Activated CD4-positive, alpha-beta T cell treated with anti-CD3 and anti-CD28 coated beads, Interleukin-2, amount 50 U/mL, for 16 hours (primary cell): ENCODE results near the gene PLA2G2A.
"Not testable (repeated sequence)": the region's sequence is repeated elsewhere in the genome, so short reads cannot be mapped to it uniquely, and the experiment has no call there.

Experiments
- DNase-seq: peaks from one replicate; pipeline ENCODE4 v3.0.0-alpha.2; 2020

The PLA2G2A gene

GRCh38 chr1:19971664-19972063 lies 7.8 kb downstream of the PLA2G2A start:
- DNase-seq: no peak

GRCh38 chr1:19969898-19970660 lies 9.3 kb downstream of the PLA2G2A start:
- no peak for DNase-seq

DNA sequence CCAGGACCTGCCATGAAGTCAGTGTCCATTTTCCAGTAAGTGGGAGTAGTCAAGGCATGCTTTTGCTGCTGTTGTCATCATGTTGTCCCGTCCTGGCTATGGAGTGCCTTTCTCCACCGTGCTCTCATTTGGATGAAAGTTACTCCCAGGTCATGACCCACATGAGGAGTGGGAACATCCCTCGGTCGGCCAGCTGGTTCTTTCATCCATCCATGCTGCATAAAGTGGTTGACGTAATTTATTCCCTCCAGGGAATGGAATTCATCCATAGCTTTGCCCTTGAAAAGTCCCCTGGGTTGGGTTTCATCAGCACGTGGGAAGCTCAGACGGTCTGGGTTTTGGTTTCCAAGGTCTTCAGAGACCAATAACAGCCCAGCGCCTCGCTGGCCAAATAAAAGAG lies 11.6 kb downstream of the PLA2G2A start:
- no peak for DNase-seq

DNA sequence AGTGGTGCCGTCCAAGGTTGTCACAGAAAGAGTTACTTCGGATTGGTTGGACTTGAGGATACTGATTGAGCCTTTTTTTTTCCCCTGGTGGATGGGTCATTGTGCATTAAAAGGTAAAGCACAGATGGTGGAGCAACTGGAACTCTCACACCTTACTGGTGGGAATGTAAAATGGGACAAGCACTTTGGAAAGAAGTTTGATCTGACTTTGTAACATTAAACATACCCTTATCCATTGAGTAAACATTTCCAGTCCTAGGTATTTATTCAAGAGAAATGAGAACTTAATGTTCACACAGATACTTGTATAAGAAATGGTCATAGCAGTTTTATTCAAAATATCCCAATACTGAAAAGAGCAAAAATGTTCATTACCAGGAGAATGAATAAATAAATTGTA lies 14.9 kb downstream of the PLA2G2A start:
- no peak for DNase-seq

DNA sequence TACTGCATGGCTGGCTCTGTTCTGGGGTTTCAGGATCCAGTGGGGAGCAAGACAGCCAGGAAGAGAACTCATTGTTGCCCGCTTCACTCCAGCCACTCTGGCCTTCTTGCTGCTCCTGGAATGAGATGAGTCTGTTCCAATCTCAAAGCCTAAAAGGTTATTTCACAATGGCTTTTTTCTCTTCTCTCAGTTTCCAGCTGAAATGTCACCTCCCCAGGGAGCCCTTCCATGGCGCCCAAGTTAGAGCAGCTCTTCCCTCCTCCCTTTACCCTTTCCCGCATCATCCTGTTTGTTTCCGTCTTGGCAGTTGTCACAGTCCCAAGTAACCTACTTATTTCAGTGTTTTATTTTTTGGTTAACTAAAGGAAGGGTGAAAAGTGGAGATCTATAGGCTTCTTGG lies 15.8 kb downstream of the PLA2G2A start:
- DNase-seq: no peak

DNA sequence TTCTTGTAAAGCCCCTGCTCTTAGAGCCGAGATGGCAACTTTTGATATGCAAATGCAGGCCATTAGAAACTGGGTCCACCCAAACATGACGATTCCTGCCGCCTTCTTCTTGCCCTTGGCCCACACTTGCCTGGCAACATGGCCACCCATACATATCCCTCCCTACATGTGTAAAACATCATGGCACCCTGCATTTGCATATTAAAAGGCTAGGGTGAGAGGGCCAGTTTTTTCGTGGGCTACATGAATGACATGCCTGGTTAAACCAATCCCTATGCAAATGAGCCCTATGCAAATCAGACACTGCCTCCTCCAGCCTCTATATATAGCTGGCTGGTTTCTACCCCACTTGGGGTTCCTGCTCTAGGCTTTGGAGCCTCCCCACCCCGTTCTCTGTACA lies 18.8 kb downstream of the PLA2G2A start:
- no peak for DNase-seq

DNA sequence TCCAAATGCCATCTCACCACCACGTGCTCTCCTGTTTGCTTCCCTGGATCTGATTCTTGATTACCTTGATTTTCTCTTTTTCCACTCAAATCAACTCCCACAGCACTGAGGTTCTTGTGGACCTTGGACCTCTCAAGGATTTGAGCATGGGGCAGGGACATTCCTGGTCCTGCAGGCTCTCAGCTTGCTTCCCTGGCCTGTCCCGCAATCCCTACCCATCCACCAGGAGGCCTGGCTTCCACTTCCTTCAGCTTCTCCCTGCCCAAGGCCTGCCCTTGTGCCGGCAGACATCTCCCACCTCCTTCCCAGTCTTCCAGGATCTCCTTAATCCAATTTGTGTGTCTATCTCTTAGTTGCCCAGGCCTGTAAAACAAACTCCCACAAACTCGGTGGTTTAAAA lies 21.6 kb downstream of the PLA2G2A start:
- no peak for DNase-seq

- no peak for DNase-seq
Observed at GRCh38 chr1:19955534-19956170, 23.8 kb downstream of the PLA2G2A start.

- no peak for DNase-seq
Observed at GRCh38 chr1:19954059-19954458, 25.4 kb downstream of the PLA2G2A start.

DNA sequence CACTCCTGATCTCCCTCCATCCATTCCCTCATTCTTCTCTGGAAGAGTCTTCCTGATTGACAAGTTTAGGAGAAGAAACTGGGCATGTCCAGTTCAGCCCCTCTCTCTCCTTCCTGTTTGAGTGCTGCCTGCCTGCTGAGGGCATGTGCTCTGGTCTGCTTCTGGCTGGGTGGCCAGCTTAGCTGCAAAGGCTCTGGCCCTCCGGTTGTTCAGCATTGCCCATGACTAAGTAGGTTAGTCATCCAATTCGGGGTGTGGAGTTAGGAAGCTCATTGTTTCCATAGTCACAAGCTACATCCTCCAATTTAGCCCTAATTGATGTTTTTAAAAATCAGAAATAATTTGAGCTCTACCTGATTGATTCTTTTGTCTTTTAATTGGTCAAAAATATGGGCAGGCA lies 30.4 kb downstream of the PLA2G2A start:
- no peak for DNase-seq

GRCh38 chr1:19946971-19947370 lies 32.4 kb downstream of the PLA2G2A start:
- DNase-seq: no peak

DNA sequence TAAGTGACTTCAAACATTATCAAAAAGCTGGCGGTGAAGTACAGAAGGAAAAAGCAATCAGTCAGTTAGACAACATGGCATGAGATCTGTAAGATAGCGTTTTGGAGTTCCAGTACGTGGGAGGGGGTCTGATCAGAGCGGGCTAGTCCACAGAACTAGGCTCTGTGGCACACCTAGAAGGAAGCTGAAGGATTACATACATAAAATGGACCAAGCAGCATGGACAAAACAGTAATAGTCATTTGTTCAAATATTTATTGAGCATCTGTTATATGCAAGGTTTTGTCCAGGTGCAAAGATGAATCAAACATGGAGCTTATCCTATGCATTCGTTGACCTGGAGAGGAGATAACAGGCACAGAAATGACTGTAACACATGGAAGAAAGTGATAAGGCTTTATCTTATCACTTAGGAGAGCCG lies 33.1 kb downstream of the PLA2G2A start:
- DNase-seq: no peak

DNA sequence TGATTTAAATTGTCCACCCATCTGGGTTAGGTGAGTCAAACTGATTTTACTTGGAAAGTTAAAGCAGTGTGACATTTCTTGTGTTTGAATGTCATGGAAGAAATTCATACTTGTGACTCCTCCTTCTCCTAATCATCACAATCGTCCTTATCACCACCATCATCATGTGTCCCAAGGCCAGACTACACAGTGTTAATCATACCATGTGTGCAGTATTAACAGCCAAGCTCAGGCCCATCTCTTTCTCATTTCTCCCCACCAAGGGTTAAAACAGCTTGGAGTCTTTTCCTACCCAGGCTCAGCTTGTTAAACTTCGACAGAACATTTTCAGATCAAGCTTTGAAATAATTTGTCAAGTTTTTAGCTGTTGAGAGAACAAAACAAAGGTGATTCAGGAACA lies 33.5 kb downstream of the PLA2G2A start:
- no peak for DNase-seq

DNA sequence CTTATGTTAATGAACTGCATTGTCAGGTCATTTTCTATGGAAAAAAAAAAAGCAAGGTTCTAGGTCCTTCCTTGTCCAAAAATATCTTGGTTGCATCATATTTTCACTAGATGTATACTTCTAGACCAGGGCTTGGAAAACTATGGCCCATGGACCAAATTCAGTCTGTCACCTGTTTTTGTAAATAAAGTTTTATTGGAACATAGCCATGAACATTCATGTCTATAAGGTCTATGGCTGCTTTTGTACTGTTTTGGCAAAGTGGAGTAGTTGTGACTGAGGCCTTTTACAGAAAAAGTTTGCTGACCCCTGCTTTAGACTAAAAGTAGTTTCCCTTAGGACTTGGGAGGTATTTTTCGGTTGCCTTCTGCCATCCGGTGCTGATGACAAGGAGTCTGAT lies 36.8 kb downstream of the PLA2G2A start:
- no peak for DNase-seq

GRCh38 chr1:19942088-19942487 lies 37.3 kb downstream of the PLA2G2A start:
- no peak for DNase-seq

GRCh38 chr1:19941206-19941568 lies 38.2 kb downstream of the PLA2G2A start:
- no peak for DNase-seq

DNA sequence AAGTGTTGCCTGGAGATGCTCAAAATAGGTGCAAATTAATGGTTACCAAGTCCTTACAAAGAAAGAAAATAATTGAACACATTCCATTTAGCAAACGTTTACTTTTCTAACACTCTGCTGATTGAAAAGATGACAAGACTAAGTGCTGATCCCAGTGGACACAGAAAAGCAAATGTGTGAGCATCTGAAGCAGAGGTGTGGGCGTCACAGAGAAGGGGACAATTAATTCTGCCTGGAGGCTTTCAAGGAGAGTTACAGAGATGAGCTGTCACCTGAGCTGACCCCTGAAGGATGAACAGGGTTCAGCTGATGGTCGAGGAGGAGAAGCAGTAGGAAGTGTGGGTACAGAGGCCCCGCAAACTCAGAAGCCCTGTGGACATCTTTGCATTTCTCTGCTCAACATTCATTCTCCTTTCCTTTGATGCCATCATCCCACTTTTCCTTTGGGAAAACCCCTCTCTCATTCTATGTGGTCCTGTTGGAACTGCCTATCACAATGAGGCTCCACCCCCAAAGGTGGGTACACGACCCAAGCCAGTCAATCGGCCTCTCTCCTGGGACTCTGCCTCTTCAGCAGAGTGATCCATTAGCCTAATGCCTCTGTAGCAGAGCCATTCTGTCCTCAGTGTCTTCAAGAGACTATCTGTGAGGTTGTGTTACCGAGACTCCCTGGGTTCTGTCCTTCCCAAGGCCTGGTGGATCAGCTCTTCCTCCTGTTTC lies 38.8 kb downstream of the PLA2G2A start:
- DNase-seq: no peak

DNA sequence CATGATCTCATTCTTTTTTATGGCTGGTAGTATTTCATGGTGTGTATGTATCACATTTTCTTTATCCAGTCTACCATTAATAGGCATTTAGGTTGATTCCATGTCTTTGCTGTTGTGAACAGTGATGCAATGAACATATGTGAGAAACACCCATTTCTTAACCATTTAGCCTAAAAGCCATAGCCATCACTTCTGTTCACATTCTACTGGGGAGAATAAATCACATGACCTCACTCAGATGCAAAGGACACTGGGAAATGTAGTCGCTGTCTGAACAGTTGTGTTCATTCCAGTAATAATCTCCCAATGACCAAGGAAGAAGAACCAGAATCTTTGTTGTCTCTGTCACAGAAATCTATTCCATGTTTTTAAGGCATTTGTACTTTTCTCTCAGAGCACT lies 40.9 kb downstream of the PLA2G2A start:
- no peak for DNase-seq

DNA sequence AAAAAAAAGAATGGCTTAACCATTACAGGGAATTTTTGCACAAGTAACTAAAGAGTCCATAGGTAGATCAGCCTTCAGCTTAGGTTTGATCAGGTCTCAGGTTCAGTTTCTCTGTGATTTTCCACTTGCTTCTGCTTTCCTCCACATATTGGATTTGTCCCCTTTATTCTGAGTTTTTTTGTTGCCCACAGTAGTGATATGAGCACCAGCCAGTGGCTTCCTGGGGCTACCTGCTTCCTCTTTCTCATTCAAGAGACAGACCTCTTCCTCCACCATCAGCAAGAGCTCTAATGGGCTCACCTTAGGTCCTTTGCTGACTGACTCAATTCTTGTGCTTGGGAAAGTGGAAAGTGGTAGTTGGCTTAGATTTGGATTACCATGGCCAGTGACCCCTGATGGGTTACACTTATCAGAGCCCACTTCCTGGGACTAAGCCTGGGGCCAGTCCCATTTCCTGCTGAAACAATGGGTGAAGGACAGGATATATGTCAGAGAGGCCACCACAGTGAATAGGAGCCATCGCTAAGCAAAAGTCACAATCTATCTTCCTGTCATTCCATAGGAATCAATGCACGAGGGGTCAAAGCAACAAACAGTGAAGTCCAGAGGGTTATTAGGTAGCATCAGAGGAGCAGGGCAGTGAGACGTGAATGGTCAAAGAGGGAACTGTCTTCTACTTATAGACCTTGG lies 43.2 kb downstream of the PLA2G2A start:
- no peak for DNase-seq

DNA sequence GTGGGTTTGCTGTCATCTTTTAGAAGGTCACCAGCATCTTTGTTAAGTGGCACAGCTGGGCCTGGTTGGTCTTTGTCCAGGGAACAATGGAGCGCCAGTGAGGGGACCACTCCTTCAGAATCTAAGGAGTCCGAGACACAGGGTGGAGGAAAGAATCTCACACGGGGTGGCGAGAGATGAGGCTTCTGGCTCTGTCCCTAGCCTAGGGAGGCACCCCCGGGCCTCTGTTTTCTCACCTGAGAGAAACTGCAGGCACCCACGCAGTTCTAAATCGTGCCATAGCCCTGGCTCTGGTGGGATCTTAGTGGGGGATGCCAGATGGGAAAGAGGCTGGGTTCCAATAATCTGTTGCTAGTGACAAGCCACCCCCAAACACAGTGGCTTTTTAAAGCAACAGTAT lies 45.1 kb downstream of the PLA2G2A start:
- no peak for DNase-seq

GRCh38 chr1:19932866-19933265 lies 46.6 kb downstream of the PLA2G2A start:
- no peak for DNase-seq

DNA sequence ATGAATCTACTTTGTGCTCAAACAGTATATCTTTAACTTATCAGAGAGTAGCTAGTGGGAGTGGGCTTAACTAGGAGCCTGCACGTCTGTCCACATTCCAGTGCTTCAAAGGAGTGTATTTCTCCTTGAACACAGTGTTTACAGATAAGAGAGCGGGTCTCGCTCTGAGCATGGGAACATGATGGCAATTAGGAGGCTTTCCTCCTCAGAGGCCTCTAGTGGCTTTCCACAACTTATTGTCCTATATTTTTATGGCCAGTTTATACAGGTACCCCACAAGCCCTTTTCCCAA lies 52.3 kb downstream of the PLA2G2A start:
- not testable (repeated sequence) for DNase-seq

DNA sequence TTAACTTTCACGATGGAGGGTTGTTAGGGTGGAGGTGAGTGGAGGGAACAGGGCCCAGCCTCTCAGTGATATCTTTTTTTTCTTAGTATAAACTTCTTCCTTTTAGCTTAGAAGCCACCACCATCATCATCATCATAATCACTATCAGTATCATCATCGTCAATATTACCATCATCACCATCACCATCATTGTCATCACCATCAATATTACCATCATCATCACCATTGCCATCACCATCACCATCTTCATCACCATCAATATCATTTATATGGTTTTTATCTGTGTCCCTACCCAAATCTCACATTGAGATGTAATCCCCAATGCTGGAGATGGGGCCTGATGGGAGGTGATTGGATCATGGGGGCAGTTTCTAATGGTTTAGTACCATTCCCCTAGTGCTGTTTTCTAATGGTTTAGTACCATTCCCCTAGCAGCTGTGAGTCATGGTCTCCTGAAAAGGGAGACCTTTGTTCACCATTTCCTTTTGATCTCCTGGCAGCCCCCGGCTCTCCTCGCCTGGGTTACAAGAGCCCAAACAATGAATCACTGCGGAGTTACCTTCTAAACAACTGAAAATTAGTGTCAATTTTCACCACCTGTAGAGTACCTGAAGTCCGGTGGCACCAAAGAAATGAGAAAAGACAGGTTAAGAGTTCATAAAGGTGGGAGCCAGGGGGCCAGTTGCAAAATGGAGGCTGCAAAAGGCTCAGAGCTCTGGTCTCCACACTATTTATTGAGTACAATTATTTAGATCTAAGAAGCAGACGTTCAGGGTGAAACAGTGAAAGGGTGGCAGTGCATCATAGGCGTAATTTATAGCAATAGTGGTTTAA lies 52.9 kb downstream of the PLA2G2A start:
- no peak for DNase-seq
